Neural progenitor cell (in vitro differentiated cells): ENCODE data around the gene CCNYL1. TPM values are rescaled to one million over a fixed set of nuclear protein-coding genes. Genes with fewer than 3 reads are reported as not detected.

Source experiments
- DNase-seq: peaks from one replicate; pipeline ENCODE4 v3.0.0-alpha.2; 2016; ENCODE audit warnings: low spot score
- H2AFZ ChIP-seq: fragments of 200-600 bp; sonication (generic); replicated peaks from 2 replicates; pipeline ENCODE4 v1.6.1; 2016; ENCODE audit warnings: antibody characterized with exemption
- H3F3A ChIP-seq: fragments of 200-600 bp; sonication (generic); 2 replicates; pipeline ENCODE4 v1.6.1; 2016; ENCODE audit warnings: antibody characterized with exemption, low read depth
- H3K27ac ChIP-seq: fragments of 200-600 bp; sonication (generic); 2 replicates; pipeline ENCODE4 v1.5.1; 2016; ENCODE audit warnings: mild to moderate bottlenecking
- H3K27me3 ChIP-seq: fragments of 200-600 bp; sonication (generic); 2 replicates; pipeline ENCODE4 v1.6.1; 2016; ENCODE audit warnings: mild to moderate bottlenecking, moderate library complexity
- H3K36me3 ChIP-seq: fragments of 200-600 bp; sonication (generic); 2 replicates; pipeline ENCODE4 v1.5.1; 2016
- H3K4me1 ChIP-seq: fragments of 200-600 bp; sonication (generic); 2 replicates; pipeline ENCODE4 v1.6.1; 2016; ENCODE audit warnings: mixed run types
- H3K4me2 ChIP-seq: fragments of 200-600 bp; sonication (generic); 2 replicates; pipeline ENCODE4 v1.6.1; 2016
- H3K4me3 ChIP-seq: fragments of 200-600 bp; sonication (generic); 2 replicates; pipeline ENCODE4 v1.5.1; 2016
- H3K79me2 ChIP-seq: fragments of 200-600 bp; sonication (generic); 2 replicates; pipeline ENCODE4 v1.6.1; 2016; ENCODE audit warnings: low read depth
- H3K9ac ChIP-seq: fragments of 200-600 bp; sonication (generic); 2 replicates; pipeline ENCODE4 v1.6.1; 2016
- H3K9me3 ChIP-seq: fragments of 200-600 bp; sonication (generic); 2 replicates; pipeline ENCODE4 v1.5.1; 2016; ENCODE audit warnings: low read depth
- H4K20me1 ChIP-seq: fragments of 200-600 bp; sonication (generic); 2 replicates; pipeline ENCODE4 v1.6.1; 2016; ENCODE audit warnings: low read depth
- H3K27ac Mint-ChIP-seq: 3 replicates; pipeline ENCODE4 v1.8.0; 2021; ENCODE audit warnings: mixed read lengths
- H3K27me3 Mint-ChIP-seq: 2 replicates; pipeline ENCODE4 v1.8.0; 2022; ENCODE audit warnings: low read depth, mild to moderate bottlenecking, inconsistent platforms, moderate library complexity, mixed read lengths; ENCODE audit not compliant: insufficient read depth
- H3K36me3 Mint-ChIP-seq: 3 replicates; pipeline ENCODE4 v1.8.0; 2021; ENCODE audit warnings: mixed read lengths
- H3K4me1 Mint-ChIP-seq: 3 replicates; pipeline ENCODE4 v1.8.0; 2021; ENCODE audit warnings: mixed read lengths
- H3K4me3 Mint-ChIP-seq: 3 replicates; pipeline ENCODE4 v1.8.0; 2021; ENCODE audit warnings: mild to moderate bottlenecking, moderate library complexity, mixed read lengths
- H3K9me3 Mint-ChIP-seq: 3 replicates; pipeline ENCODE4 v1.8.0; 2020; ENCODE audit warnings: mixed read lengths
- EZH2 ChIP-seq: fragments of 200-600 bp; sonication (generic); IDR thresholded peaks from 2 replicates; pipeline ENCODE4 v1.6.1; 2017; ENCODE audit warnings: antibody characterized with exemption, mild to moderate bottlenecking, moderate library complexity
- EZH2phosphoT487 ChIP-seq: fragments of 200-600 bp; sonication (generic); IDR thresholded peaks from 2 replicates; pipeline ENCODE4 v1.6.1; 2017; ENCODE audit warnings: antibody characterized with exemption
- total RNA-seq: library from RNA; depleted of rRNA; stranded (reverse); fragments of >200 nt; gene quantifications from 2 replicates; pipeline ENCODE4 v1.2.3, GENCODE V29; 2015; ENCODE audit warnings: low replicate concordance
- TF ChIP-seq, protein P1 (sequence below): fragments of 200-600 bp; sonication (generic); IDR thresholded peaks from 2 replicates; pipeline ENCODE4 v1.5.1; 2017; ENCODE audit warnings: antibody characterized with exemption, mild to moderate bottlenecking

CCNYL1 gene
- total RNA-seq, 1 donor from 2014 or later: 22.0 TPM

GRCh38 chr2:207682557-207682956 lies 28.9 kb upstream of the CCNYL1 start:
- H3K36me3 ChIP-seq: no peaks in the 10 kb centered on the region
- no peak for DNase-seq
- Mint-ChIP-seq H3K4me1 (no peaks in the 10 kb centered on the region), H3K27me3 (peaks cover 2% of the 10 kb centered on the region), H3K27ac (no peak overlapping the region), H3K4me3 (no peak overlapping the region), H3K36me3 (no peaks in the 10 kb centered on the region), H3K9me3 (no peaks in the 10 kb centered on the region)
- no peaks in the 10 kb centered on the region for H3K9me3 ChIP-seq
- no peak overlapping the region for H2AFZ ChIP-seq
- H3K9ac ChIP-seq: no peak overlapping the region
- no peaks in the 10 kb centered on the region for H3K79me2 ChIP-seq
- no peaks in the 10 kb centered on the region for H3K27me3 ChIP-seq
- TF ChIP-seq, protein P1, sequence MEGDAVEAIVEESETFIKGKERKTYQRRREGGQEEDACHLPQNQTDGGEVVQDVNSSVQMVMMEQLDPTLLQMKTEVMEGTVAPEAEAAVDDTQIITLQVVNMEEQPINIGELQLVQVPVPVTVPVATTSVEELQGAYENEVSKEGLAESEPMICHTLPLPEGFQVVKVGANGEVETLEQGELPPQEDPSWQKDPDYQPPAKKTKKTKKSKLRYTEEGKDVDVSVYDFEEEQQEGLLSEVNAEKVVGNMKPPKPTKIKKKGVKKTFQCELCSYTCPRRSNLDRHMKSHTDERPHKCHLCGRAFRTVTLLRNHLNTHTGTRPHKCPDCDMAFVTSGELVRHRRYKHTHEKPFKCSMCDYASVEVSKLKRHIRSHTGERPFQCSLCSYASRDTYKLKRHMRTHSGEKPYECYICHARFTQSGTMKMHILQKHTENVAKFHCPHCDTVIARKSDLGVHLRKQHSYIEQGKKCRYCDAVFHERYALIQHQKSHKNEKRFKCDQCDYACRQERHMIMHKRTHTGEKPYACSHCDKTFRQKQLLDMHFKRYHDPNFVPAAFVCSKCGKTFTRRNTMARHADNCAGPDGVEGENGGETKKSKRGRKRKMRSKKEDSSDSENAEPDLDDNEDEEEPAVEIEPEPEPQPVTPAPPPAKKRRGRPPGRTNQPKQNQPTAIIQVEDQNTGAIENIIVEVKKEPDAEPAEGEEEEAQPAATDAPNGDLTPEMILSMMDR: no peak
- TF ChIP-seq EZH2phosphoT487 (no peak), EZH2 (no peak)
- H4K20me1 ChIP-seq: no peaks in the 10 kb centered on the region
- H3K4me2 ChIP-seq: no peak overlapping the region
- no peaks in the 10 kb centered on the region for H3F3A ChIP-seq
- no peak overlapping the region for H3K4me3 ChIP-seq
- H3K4me1 ChIP-seq: no peaks in the 10 kb centered on the region
- H3K27ac ChIP-seq: no peak overlapping the region

- no peaks in the 10 kb centered on the region for H3F3A ChIP-seq
These were observed 28.0 kb upstream of the CCNYL1 start for GRCh38 chr2:207683438-207683837.

GRCh38 chr2:207683879-207684627 lies 27.4 kb upstream of the CCNYL1 start:
- Mint-ChIP-seq H3K4me1 (no peaks in the 10 kb centered on the region), H3K27me3 (peaks cover 2% of the 10 kb centered on the region), H3K36me3 (no peaks in the 10 kb centered on the region), H3K9me3 (no peaks in the 10 kb centered on the region), H3K4me3 (no peak overlapping the region), H3K27ac (no peak overlapping the region)
- Histone ChIP-seq H3K4me3 (no peak overlapping the region), H3K4me1 (no peaks in the 10 kb centered on the region), H2AFZ (no peak overlapping the region), H4K20me1 (no peaks in the 10 kb centered on the region), H3K9ac (no peak overlapping the region), H3K27me3 (no peaks in the 10 kb centered on the region), H3K79me2 (no peaks in the 10 kb centered on the region), H3K9me3 (no peaks in the 10 kb centered on the region), H3K4me2 (no peak overlapping the region), H3F3A (no peaks in the 10 kb centered on the region), H3K36me3 (no peaks in the 10 kb centered on the region), H3K27ac (no peak overlapping the region)
- TF ChIP-seq EZH2: no peak
- TF ChIP-seq, protein P1: no peak
- no peak for TF ChIP-seq EZH2phosphoT487
- DNase-seq: no peak

More at GRCh38 chr2:207683438-207683837, 28.0 kb upstream of the CCNYL1 start:
- Histone ChIP-seq H3K36me3 (no peaks in the 10 kb centered on the region), H2AFZ (no peak overlapping the region), H3K79me2 (no peaks in the 10 kb centered on the region), H3K4me3 (no peak overlapping the region), H3K4me1 (no peaks in the 10 kb centered on the region), H3K27me3 (no peaks in the 10 kb centered on the region), H3K9ac (no peak overlapping the region), H3K9me3 (no peaks in the 10 kb centered on the region), H4K20me1 (no peaks in the 10 kb centered on the region), H3K27ac (no peak overlapping the region), H3K4me2 (no peak overlapping the region)
- Mint-ChIP-seq H3K4me1 (no peaks in the 10 kb centered on the region), H3K27ac (no peak overlapping the region), H3K27me3 (peaks cover 2% of the 10 kb centered on the region), H3K36me3 (no peaks in the 10 kb centered on the region), H3K9me3 (no peaks in the 10 kb centered on the region), H3K4me3 (no peak overlapping the region)
- TF ChIP-seq, protein P1: no peak
- TF ChIP-seq EZH2phosphoT487: no peak
- DNase-seq: no peak
